H1 (cell line): Measurements from ENCODE around the gene TCF4. TPM values are rescaled to one million over a fixed set of nuclear protein-coding genes. Genes with fewer than 3 reads are reported as not detected.

Experiments
- BCL11A ChIP-seq, 2 experiments: IDR thresholded peaks; one replicate each; pipeline ENCODE4 v1.6.1; 2011; ENCODE audit warnings: low read depth in 2 of 2, low read length in 2 of 2, mild to moderate bottlenecking in 2 of 2
- KDM1A ChIP-seq: fragments of 200-600, 300-600 bp; sonication (generic); IDR thresholded peaks from 2 replicates; pipeline ENCODE4 v1.7.1; 2016; ENCODE audit warnings: mild to moderate bottlenecking, low read length, borderline replicate concordance
- SIN3A ChIP-seq, 2 experiments: IDR thresholded peaks in 1 of 2; conservative IDR thresholded peaks in 1 of 2; 2 replicates each; pipeline ENCODE4 v1.6.1; 2011 to 2012; ENCODE audit warnings: low read length in 2 of 2, improper control_type of control experiment in 1 of 2, low read depth in 1 of 2, mild to moderate bottlenecking in 1 of 2
- SRF ChIP-seq: IDR thresholded peaks from 2 replicates; pipeline ENCODE4 v1.6.1; 2011; ENCODE audit warnings: mild to moderate bottlenecking, low read depth, low read length, moderate library complexity
- polyA plus RNA-seq, 7 experiments: library from polyadenylated mRNA; depleted of rRNA in 3 of 7; stranded (reverse) in 5 of 7; unstranded in 2 of 7; fragments of >200 nt in 5 of 7; fragments of 200-250 nt in 2 of 7; gene quantifications; 1 replicate in 5 of 7; 2 replicates in 1 of 7; 4 replicates in 1 of 7; pipeline versions ENCODE4 v1.2.1 to v1.2.3, GENCODE V29; 2011 to 2013; ENCODE audit warnings: missing spikeins in 2 of 7, mixed read lengths in 2 of 7
- total RNA-seq: library from RNA; stranded (reverse); fragmentation: NEBNext Ultra II Directional; extraction: Animal tissue kit (Norgen Biotek cat#: 25700); gene quantifications from 2 replicates; pipeline ENCODE4 v1.2.1, GENCODE V29; 2021

Gene TCF4
- total and polyA plus RNA-seq, 2 of the 8 experiments (the other 6 are each of a cell fraction or from before 2014, with no cell fraction given), result 59.3 to 118 TPM

DNA sequence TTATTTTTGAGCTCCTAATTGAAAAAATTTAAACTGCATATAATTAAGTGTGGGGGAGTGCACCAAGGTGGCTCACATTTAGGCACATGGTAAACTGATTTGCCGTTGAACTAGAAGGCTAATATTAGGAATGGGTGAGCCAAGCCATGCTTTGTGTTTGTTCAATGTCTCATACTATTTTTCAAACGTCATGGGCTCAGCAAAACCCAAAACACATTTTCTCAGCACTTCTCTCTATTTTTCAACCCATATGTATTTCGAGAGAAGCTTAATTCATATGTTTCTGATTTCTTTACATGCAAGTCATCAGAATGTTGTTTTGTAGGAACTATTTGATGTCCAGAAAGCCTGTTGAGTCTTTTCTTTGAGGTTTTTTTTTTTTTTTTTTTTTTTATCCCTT, 291.2 kb downstream of the TCF4 start (continued):
- TF ChIP-seq SRF (no peak), SIN3A (conservative IDR thresholded peaks at IDR 0.05 in 1 of 2, IDR thresholded peaks at IDR 0.05 in 1 of 2; ENCODE audit: low read depth in 1 of 2, low read length in 2 of 2) (no peak), BCL11A (IDR thresholded peaks at IDR 0.05; ENCODE audit: low read depth in 2 of 2, low read length in 2 of 2) (no peak), KDM1A (no peak)
